Psoas muscle (tissue), 8 donors: ENCODE data around the gene ADAMTSL3. TPM values are rescaled to one million over a fixed set of nuclear protein-coding genes. Genes with fewer than 3 reads are reported as not detected.
A peak's percentile ranks its signal among the peaks of the same experiment; 100 is the strongest.
"Not testable (repeated sequence)": the region's sequence is repeated elsewhere in the genome, so short reads cannot be mapped to it uniquely, and the experiment has no call there.

Source experiments
- ATAC-seq, 4 donors: fragments of 200-7000 bp; cut with Tn5 transposase; one replicate each; pipeline ENCODE4 v1.9.1; 2020; ENCODE audit warnings: moderate library complexity in 3 of 4, mild to moderate bottlenecking in 2 of 4
- DNase-seq, 2 donors: peaks; one replicate each; pipeline ENCODE4 v3.0.0-alpha.2; 2020
- H3K27ac ChIP-seq: fragments of 200-600 bp; one replicate; pipeline ENCODE4 v1.8.0; 2022
- H3K27me3 ChIP-seq, 3 donors: fragments of 200-600 bp in 1 of 3; one replicate each; pipeline versions ENCODE4 v1.6.1 to v1.8.0; 2013 to 2022; ENCODE audit warnings: low read length in 2 of 3, mild to moderate bottlenecking in 2 of 3, moderate library complexity in 1 of 3; ENCODE audit not compliant: insufficient read depth in 3 of 3
- H3K36me3 ChIP-seq, 2 donors: fragments of 200-600 bp in 1 of 2; one replicate each; pipeline versions ENCODE4 v1.6.1 to v1.8.0; 2013 to 2022; ENCODE audit warnings: low read depth in 1 of 2, mild to moderate bottlenecking in 1 of 2, moderate library complexity in 1 of 2; ENCODE audit not compliant: insufficient read depth in 1 of 2
- H3K4me1 ChIP-seq: fragments of 200-600 bp; one replicate; pipeline ENCODE4 v1.8.0; 2022
- H3K4me3 ChIP-seq: fragments of 200-600 bp; one replicate; pipeline ENCODE4 v1.8.0; 2022; ENCODE audit warnings: mild to moderate bottlenecking
- H3K9me3 ChIP-seq: fragments of 200-600 bp; one replicate; pipeline ENCODE4 v1.8.0; 2022
- WGBS, 3 donors: extraction: QIAGEN DNeasy Blood & Tissue Kit; methylation state at CpG; one replicate each; pipeline versions ENCODE4 v1.1.6 to v1.1.7; 2013; 5-methylcytosine and 5-hydroxymethylcytosine counted together
- intact Hi-C, 2 donors: fragments of 100-400 bp; cut with DNase I; formaldehyde crosslinking; loops; one replicate each; pipeline versions ENCODE4 v1.11.0 to v1.14.2; 2022
- polyA plus RNA-seq, 3 donors: library from polyadenylated mRNA; stranded (reverse); fragments of 200-250 nt; gene quantifications; one replicate each; pipeline ENCODE4 v1.2.3, GENCODE V29; 2013
- total RNA-seq, 4 donors: library from RNA; stranded (reverse); fragmentation: NEBNext Ultra II Directional in 2 of 4; extraction: Animal tissue kit (Norgen Biotek cat#: 25700) in 2 of 4; gene quantifications; one replicate each; pipeline versions ENCODE4 v1.2.1 to v1.2.4, GENCODE V29; 2021 to 2023
- TF ChIP-seq, protein P1 (sequence below): fragments of 200-600 bp; IDR thresholded peaks from one replicate; pipeline ENCODE4 v1.8.0; 2022; ENCODE audit warnings: antibody characterized with exemption
- donor health status: healthy with polysubstance abuse.
- donor health status: DM: no; HTN: no; CAD: no; lungs with moderate emphysema.
- donor health status: Bipolar disorder and iron deficiency.
- donor health status: healthy.
- donor health status: DM: yes; HTN: yes; CAD: no.
- donor health status: DM: no; HTN: no; CAD: no.
- donor health status: DM: no; HTN: no; CAD: no.
- donor health status: DM: yes; HTN: yes; CAD: no.

ADAMTSL3 gene
- total and polyA plus RNA-seq, 7 donors, result 0.35 to 12.8 (median 2.1) TPM

GRCh38 chr15:83700082-83700481, 46.2 kb downstream of the ADAMTSL3 start:
- H3K4me3 ChIP-seq, result no peak overlapping the region
- TF ChIP-seq, protein P1, sequence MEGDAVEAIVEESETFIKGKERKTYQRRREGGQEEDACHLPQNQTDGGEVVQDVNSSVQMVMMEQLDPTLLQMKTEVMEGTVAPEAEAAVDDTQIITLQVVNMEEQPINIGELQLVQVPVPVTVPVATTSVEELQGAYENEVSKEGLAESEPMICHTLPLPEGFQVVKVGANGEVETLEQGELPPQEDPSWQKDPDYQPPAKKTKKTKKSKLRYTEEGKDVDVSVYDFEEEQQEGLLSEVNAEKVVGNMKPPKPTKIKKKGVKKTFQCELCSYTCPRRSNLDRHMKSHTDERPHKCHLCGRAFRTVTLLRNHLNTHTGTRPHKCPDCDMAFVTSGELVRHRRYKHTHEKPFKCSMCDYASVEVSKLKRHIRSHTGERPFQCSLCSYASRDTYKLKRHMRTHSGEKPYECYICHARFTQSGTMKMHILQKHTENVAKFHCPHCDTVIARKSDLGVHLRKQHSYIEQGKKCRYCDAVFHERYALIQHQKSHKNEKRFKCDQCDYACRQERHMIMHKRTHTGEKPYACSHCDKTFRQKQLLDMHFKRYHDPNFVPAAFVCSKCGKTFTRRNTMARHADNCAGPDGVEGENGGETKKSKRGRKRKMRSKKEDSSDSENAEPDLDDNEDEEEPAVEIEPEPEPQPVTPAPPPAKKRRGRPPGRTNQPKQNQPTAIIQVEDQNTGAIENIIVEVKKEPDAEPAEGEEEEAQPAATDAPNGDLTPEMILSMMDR, result no peak
- H3K27ac ChIP-seq, result no peak overlapping the region
- no peaks in the 10 kb centered on the region for H3K9me3 ChIP-seq
- intact Hi-C loops, result no loop called here
- no peaks in the 10 kb centered on the region for H3K36me3 ChIP-seq
- DNase-seq (no peak), ATAC-seq (peak in 2 of 4 donors; percentile 57 to 66)
- H3K4me1 ChIP-seq, result no peaks in the 10 kb centered on the region
- H3K27me3 ChIP-seq, result no peaks in the 10 kb centered on the region
- 59 to 75% (median 72%) methylated on average over 3 of the region's 3 CpGs for WGBS, 3 donors

DNA sequence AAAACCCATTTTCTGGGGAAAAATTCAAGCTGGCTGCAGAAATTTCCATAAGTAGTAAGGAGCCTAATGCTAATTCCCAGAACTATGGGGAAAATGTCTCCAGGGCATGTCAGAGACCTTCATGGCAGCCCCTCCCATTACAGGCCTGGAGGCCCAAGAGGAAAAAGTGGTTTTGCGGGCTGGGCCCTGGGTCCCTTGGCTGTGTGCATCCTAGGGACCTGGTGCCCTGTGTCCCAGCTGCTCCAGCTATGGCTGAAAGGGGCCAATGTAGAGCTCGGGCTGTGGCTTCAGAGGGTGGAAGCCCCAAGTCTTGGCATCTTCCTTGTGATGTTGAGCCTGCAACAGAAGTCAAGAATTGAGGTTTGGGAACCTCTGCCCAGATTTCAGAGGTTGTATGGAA, 48.4 kb downstream of the ADAMTSL3 start:
- H3K27ac ChIP-seq, ATAC-seq, H3K27me3 ChIP-seq, H3K9me3 ChIP-seq, H3K4me3 ChIP-seq, intact Hi-C loops, H3K36me3 ChIP-seq, DNase-seq, H3K4me1 ChIP-seq: not testable (repeated sequence)
- WGBS, 3 donors, result 75 to 96% (median 92%) methylated on average over 2 of the region's 2 CpGs

DNA sequence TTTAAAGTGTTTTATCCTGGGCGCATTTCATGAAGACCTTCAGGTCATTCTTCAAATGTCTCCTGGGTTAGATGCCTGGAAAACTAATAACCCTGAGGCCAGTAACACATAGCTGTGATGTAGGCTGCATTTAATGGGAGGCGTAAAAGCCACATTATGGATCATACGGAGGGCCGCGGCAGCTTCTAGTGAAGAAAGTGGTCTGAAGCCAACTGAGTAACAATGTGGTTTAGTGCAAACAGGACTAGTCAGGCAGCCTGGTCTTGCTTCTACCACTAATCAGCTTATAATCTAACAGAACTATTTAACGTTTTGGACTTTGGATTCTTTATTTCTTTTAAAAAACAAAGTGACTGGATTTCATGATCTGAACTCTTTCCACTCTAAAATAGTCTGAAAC, 54.4 kb downstream of the ADAMTSL3 start:
- Histone ChIP-seq H3K9me3 (no peaks in the 10 kb centered on the region), H3K36me3 (no peaks in the 10 kb centered on the region), H3K4me1 (no peaks in the 10 kb centered on the region), H3K4me3 (no peak overlapping the region), H3K27me3 (no peaks in the 10 kb centered on the region), H3K27ac (no peak overlapping the region)
- TF ChIP-seq, protein P1, result no peak
- WGBS, 3 donors, result 83 to 86% (median 84%) methylated on average over 6 of the region's 6 CpGs
- intact Hi-C loops, result no loop called here
- DNase-seq, result no peak
- no peak for ATAC-seq

DNA sequence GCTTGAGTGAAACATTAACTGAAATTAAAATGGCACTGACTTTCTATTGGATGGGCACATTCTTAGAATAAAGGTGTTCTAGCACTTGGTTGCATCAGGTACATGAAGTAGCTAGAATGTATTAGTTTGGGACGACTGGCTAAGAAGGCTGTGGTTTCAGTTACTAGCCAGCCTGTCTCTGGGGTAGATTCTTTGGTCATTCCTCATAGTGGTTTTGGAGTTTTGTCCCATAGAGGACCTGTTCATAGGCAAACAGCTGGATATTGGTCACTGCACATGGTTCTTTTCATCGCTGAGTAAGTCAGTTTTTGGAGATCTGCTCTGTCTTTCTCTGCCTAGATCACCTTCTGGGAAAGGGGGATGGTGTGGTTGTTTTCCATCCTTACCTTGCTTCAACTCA, 55.3 kb downstream of the ADAMTSL3 start:
- ATAC-seq, result no peak
- Histone ChIP-seq H3K36me3 (no peaks in the 10 kb centered on the region), H3K27ac (no peak overlapping the region), H3K4me3 (no peak overlapping the region), H3K27me3 (no peaks in the 10 kb centered on the region), H3K4me1 (no peaks in the 10 kb centered on the region), H3K9me3 (no peaks in the 10 kb centered on the region)
- intact Hi-C loops, result no loop called here
- TF ChIP-seq, protein P1, result no peak
- WGBS, 3 donors, result 74 to 78% (median 77%) methylated on average over 2 of the region's 2 CpGs
- DNase-seq, result no peak

- no peaks in the 10 kb centered on the region for H3K4me1 ChIP-seq
- H3K36me3 ChIP-seq, result no peaks in the 10 kb centered on the region
- no peak overlapping the region for H3K27ac ChIP-seq
- H3K9me3 ChIP-seq, result no peaks in the 10 kb centered on the region
- WGBS, 3 donors, result 88 to 95% (median 90%) methylated on average over 3 of the region's 3 CpGs
- no peaks in the 10 kb centered on the region for H3K27me3 ChIP-seq
- TF ChIP-seq, protein P1, result no peak
- intact Hi-C loops, result no loop called here
- ATAC-seq (no peak), DNase-seq (no peak)
- no peak overlapping the region for H3K4me3 ChIP-seq
These were observed 55.9 kb downstream of the ADAMTSL3 start for GRCh38 chr15:83709811-83710210.
